ENCODE measurements around the gene PRDX2.

DNA sequence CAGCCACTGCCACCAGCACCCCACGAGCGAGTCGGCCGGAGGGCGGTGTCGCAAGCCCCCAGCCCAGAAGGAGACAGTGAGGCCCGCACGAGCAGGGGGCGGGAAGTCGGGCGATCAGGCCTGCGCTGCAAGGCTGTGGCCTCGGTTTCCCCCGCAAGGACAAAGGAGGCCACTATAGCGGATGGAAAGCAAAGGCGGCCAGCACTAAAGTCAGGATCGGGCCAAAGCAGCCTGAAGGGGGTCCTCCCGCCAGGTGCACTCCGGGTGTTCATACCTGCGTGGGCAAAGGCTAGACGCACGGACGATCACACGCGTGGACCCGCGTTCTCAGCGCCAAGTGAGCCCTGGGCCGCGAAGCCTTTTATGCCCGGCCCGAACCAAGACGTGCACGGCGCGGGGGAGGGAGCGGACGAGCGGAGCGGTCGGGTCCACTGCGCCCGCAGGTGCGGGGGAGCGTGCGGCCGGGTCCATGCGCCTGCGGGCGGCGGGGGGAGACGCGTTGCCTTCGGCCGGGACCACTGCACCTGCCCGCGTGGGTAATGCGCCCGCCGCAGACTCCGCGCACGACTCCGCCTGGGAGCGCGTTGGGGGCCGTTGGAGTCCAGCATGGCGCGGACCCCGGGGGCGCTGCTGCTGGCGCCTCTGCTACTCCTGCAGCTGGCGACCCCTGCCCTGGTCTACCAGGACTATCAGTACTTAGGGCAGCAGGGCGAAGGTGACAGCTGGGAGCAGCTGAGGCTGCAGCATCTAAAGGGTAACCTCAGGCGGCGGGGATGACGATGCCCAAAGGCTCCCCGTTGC lies at the start of gene PRDX2, which contains the start of gene THSD8:
- TF ChIP-seq, protein P1, sequence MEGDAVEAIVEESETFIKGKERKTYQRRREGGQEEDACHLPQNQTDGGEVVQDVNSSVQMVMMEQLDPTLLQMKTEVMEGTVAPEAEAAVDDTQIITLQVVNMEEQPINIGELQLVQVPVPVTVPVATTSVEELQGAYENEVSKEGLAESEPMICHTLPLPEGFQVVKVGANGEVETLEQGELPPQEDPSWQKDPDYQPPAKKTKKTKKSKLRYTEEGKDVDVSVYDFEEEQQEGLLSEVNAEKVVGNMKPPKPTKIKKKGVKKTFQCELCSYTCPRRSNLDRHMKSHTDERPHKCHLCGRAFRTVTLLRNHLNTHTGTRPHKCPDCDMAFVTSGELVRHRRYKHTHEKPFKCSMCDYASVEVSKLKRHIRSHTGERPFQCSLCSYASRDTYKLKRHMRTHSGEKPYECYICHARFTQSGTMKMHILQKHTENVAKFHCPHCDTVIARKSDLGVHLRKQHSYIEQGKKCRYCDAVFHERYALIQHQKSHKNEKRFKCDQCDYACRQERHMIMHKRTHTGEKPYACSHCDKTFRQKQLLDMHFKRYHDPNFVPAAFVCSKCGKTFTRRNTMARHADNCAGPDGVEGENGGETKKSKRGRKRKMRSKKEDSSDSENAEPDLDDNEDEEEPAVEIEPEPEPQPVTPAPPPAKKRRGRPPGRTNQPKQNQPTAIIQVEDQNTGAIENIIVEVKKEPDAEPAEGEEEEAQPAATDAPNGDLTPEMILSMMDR (IDR thresholded peaks at IDR 0.05): peak in 2 of 6 experiments; percentile 4 to 11
- TF ChIP-seq POLR2A (IDR thresholded peaks at IDR 0.05): peak; percentile 39 to 96

All from thyroid gland (tissue), 4 donors.